GM12878 (cell line): ENCODE results near the gene CFAP107. TPM values are rescaled to one million over a fixed set of nuclear protein-coding genes. Genes with fewer than 3 reads are reported as not detected.

Experiments used
- ATAC-seq: fragments of 200-7000 bp; cut with Tn5 transposase; 3 replicates; pipeline ENCODE4 v1.9.1; 2020; ENCODE audit warnings: mild to moderate bottlenecking, moderate library complexity
- BruUV-seq: library from RNA; stranded (reverse); fragments of 400-500 nt; replicated peaks from 2 replicates; lab custom pipeline; 2021; lab: Mats Ljungman, UMichigan
- CTCF ChIA-PET: fragments of 300-600 bp; sonication (Branson Sonifier 250); formaldehyde crosslinking; extraction: SDS; loops from one replicate; lab custom pipeline; 2021; ENCODE audit warnings: inconsistent platforms; lab: Yijun Ruan, JAX
- POLR2A ChIA-PET: fragments of 350-600 bp; formaldehyde crosslinking; extraction: SDS; loops from one replicate; lab custom pipeline; 2021; ENCODE audit warnings: inconsistent platforms; lab: Charles Lee
- RAD21 ChIA-PET: fragments of 300-600 bp; sonication (Branson Sonifier 250); formaldehyde crosslinking; loops from one replicate; lab custom pipeline; 2023; ENCODE audit warnings: antibody characterized with exemption; ENCODE audit not compliant: unreplicated experiment; lab: Charles Lee
- SMC1A ChIA-PET: fragments of 300-600 bp; sonication (Branson Sonifier 250); formaldehyde crosslinking; loops from one replicate; lab custom pipeline; 2023; ENCODE audit not compliant: unreplicated experiment, uncharacterized antibody; lab: Charles Lee
- DNase-seq: peaks from one replicate; pipeline ENCODE4 v3.0.0-alpha.2; 2011; ENCODE audit warnings: low read depth, low spot score
- FAIRE-seq: peaks from 3 replicates; lab custom pipeline; 2011; peaks lifted over from hg19 to GRCh38; lab: Jason Lieb, UNC
- H2AFZ ChIP-seq: 2 replicates; pipeline ENCODE4 v1.6.0; 2011; ENCODE audit warnings: low read depth, low read length, control low read depth; ENCODE audit not compliant: control insufficient read depth
- H3K27ac ChIP-seq: 2 replicates; pipeline ENCODE4 v1.5.1; 2011; ENCODE audit warnings: control low read depth; ENCODE audit not compliant: control insufficient read depth, insufficient read depth
- H3K27me3 ChIP-seq, 2 experiments: replicated peaks in 1 of 2; 2 replicates each; pipeline versions ENCODE4 v1.6.0 to v1.6.1; 2011; ENCODE audit warnings: low read length in 1 of 2; ENCODE audit not compliant: control insufficient read depth in 2 of 2, insufficient read depth in 2 of 2
- H3K36me3 ChIP-seq, 2 experiments: 2 replicates each; pipeline ENCODE4 v1.5.1; 2011; ENCODE audit warnings: low read length in 1 of 2; ENCODE audit not compliant: control insufficient read depth in 2 of 2, insufficient read depth in 2 of 2
- H3K4me1 ChIP-seq: 2 replicates; pipeline ENCODE4 v1.6.1; 2011; ENCODE audit warnings: mild to moderate bottlenecking, low read length, moderate library complexity, mixed read lengths; ENCODE audit not compliant: control insufficient read depth, insufficient read depth
- H3K4me2 ChIP-seq: 2 replicates; pipeline ENCODE4 v1.6.0; 2011; ENCODE audit warnings: control low read depth; ENCODE audit not compliant: control insufficient read depth, insufficient read depth
- H3K4me3 ChIP-seq: fragments of 200-600 bp; sonication (generic); 2 replicates; pipeline ENCODE4 v1.5.1; 2016
- H3K79me2 ChIP-seq: 2 replicates; pipeline ENCODE4 v1.6.0; 2011; ENCODE audit warnings: low read length; ENCODE audit not compliant: control insufficient read depth, insufficient read depth
- H3K9ac ChIP-seq: 2 replicates; pipeline ENCODE4 v1.8.0; 2011; ENCODE audit warnings: low read length, control low read depth, mixed read lengths; ENCODE audit not compliant: control insufficient read depth, insufficient read depth
- H3K9me3 ChIP-seq: replicated peaks from 3 replicates; pipeline ENCODE4 v1.5.1; 2011; ENCODE audit warnings: mild to moderate bottlenecking, low read length; ENCODE audit not compliant: control insufficient read depth, insufficient read depth
- H4K20me1 ChIP-seq: 2 replicates; pipeline ENCODE4 v1.6.0; 2011; ENCODE audit not compliant: control insufficient read depth, insufficient read depth
- BCL11A ChIP-seq: IDR thresholded peaks from 2 replicates; pipeline ENCODE4 v1.6.1; 2011; ENCODE audit warnings: low read depth, low read length
- CREM ChIP-seq: IDR thresholded peaks from 2 replicates; pipeline ENCODE4 v1.6.1; 2014; ENCODE audit warnings: antibody characterized with exemption, low read depth
- NFXL1 ChIP-seq: fragments of 450-650 bp; IDR thresholded peaks from 2 replicates; pipeline ENCODE4 v1.6.1; 2017; ENCODE audit warnings: antibody characterized with exemption, mild to moderate bottlenecking, borderline replicate concordance
- NR2F1 ChIP-seq: fragments of 450-650 bp; conservative IDR thresholded peaks from 2 replicates; pipeline ENCODE4 v1.6.1; 2017; ENCODE audit warnings: mild to moderate bottlenecking
- PAX8 ChIP-seq: fragments of 450-650 bp; IDR thresholded peaks from 2 replicates; pipeline ENCODE4 v1.6.1; 2017; ENCODE audit warnings: mild to moderate bottlenecking, moderate library complexity
- SUPT20H ChIP-seq: IDR thresholded peaks from 2 replicates; pipeline ENCODE4 v1.6.1; 2011; ENCODE audit warnings: low read depth, mild to moderate bottlenecking, low read length, moderate library complexity, borderline replicate concordance; ENCODE audit not compliant: control insufficient read depth
- ZNF207 ChIP-seq: fragments of 450-650 bp; IDR thresholded peaks from 2 replicates; pipeline ENCODE4 v1.6.1; 2014; ENCODE audit warnings: antibody characterized with exemption, mild to moderate bottlenecking, borderline replicate concordance
- WGBS: methylation state at CpG from one replicate; pipeline ENCODE4 v1.1.6; 2016; ENCODE audit warnings: low lambda C conversion rate; ENCODE audit not compliant: insufficient replicate concordance, insufficient coverage; ENCODE audit errors: missing lambda C conversion rate; 5-methylcytosine and 5-hydroxymethylcytosine counted together
- in situ Hi-C: fragments of 300-500 bp; cut with MboI; formaldehyde crosslinking; loops from 9 replicates; pipeline ENCODE4 v1.14.3; 2018; ENCODE audit warnings: mixed read lengths
- intact Hi-C: fragments of 100-400 bp; cut with micrococcal nuclease; formaldehyde crosslinking; loops from one replicate; pipeline ENCODE4 v1.14.2; 2022; ENCODE audit not compliant: unreplicated experiment
- polyA plus RNA-seq, 11 experiments: library from polyadenylated mRNA; depleted of rRNA in 4 of 11; unstranded in 6 of 11; stranded (reverse) in 5 of 11; fragments of >200 nt; fragmentation: Nextera tagmentation in 4 of 11; fragmentation: Illumina TruSeq in 1 of 11; extraction: Ambion mirVana in 4 of 11; extraction: Trizol in 1 of 11; gene quantifications; 1 replicate in 1 of 11; 2 replicates in 10 of 11; pipeline versions ENCODE4 v1.2.1 to v1.2.3, GENCODE V29; 2011 to 2016; ENCODE audit warnings: inconsistent platforms in 2 of 11, missing spikeins in 2 of 11, low read depth in 1 of 11
- total RNA-seq, 4 experiments: library from RNA; depleted of rRNA in 3 of 4; stranded (reverse); fragments of >200 nt in 3 of 4; fragmentation: Illumina TruSeq in 1 of 4; extraction: Trizol in 1 of 4; gene quantifications; 2 replicates each; pipeline versions ENCODE4 v1.2.1 to v1.2.3, GENCODE V29; 2013 to 2021
- TF ChIP-seq, protein P1 (sequence below): fragments of 450-650 bp; IDR thresholded peaks from 2 replicates; pipeline ENCODE4 v1.6.1; 2016; ENCODE audit warnings: mild to moderate bottlenecking, moderate library complexity, borderline replicate concordance

The CFAP107 gene
- total and polyA plus RNA-seq, 10 of the 15 experiments (the other 5 are each of a cell fraction or from before 2014, with no cell fraction given) = not detected

DNA sequence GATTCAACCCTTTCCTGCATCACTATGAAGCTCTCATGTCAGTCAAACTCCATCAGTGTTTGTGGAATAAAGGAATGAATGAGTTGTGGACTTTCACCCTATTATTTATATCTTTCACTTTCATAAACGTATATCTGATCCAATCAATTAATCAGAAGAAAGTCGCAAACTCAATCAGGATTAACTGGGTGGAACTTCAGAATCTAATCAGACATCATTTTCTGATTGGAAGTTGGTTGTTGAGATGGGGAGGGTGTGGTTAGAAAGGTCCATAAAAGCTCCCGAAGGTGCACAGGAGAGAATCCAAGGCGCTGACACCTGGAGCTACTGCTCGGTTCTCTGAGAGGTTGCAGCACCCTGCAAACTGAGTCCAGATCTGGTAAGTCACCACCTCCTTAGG lies 27.4 kb downstream of the CFAP107 start, which contains the start of gene PRAMEF12 (continued):
- TF ChIP-seq, protein P1, sequence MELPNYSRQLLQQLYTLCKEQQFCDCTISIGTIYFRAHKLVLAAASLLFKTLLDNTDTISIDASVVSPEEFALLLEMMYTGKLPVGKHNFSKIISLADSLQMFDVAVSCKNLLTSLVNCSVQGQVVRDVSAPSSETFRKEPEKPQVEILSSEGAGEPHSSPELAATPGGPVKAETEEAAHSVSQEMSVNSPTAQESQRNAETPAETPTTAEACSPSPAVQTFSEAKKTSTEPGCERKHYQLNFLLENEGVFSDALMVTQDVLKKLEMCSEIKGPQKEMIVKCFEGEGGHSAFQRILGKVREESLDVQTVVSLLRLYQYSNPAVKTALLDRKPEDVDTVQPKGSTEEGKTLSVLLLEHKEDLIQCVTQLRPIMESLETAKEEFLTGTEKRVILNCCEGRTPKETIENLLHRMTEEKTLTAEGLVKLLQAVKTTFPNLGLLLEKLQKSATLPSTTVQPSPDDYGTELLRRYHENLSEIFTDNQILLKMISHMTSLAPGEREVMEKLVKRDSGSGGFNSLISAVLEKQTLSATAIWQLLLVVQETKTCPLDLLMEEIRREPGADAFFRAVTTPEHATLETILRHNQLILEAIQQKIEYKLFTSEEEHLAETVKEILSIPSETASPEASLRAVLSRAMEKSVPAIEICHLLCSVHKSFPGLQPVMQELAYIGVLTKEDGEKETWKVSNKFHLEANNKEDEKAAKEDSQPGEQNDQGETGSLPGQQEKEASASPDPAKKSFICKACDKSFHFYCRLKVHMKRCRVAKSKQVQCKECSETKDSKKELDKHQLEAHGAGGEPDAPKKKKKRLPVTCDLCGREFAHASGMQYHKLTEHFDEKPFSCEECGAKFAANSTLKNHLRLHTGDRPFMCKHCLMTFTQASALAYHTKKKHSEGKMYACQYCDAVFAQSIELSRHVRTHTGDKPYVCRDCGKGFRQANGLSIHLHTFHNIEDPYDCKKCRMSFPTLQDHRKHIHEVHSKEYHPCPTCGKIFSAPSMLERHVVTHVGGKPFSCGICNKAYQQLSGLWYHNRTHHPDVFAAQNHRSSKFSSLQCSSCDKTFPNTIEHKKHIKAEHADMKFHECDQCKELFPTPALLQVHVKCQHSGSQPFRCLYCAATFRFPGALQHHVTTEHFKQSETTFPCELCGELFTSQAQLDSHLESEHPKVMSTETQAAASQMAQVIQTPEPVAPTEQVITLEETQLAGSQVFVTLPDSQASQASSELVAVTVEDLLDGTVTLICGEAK = no peak
- TF ChIP-seq NR2F1 = no peak

DNA sequence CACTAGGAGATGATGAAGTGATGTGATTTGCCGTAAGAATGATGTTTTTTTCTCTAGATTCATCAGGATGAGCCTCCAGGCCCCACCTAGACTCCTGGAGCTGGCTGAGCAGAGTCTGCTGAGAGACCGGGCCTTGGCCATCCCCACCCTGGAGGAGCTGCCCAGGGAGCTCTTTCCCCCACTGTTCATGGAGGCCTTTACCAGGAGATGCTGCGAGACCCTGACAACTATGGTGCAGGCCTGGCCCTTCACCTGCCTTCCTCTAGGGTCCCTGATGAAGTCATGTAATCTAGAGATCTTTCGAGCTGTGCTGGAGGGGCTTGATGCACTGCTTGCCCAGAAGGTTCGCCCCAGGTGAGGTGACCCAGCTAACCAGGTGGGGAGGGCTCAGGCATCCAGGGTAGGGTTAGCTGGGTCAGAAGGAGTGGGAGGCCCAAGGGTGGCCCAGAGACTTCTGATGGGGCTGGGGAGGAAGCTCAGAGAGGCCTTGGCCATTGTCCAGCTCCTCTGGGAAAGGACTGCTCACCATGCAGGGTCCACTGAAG lies 28.9 kb downstream of the CFAP107 start:
- intact Hi-C loops = no loop called here
- no peaks in the 10 kb centered on the region for H3K9me3 ChIP-seq
- no peak overlapping the region for H3K4me3 ChIP-seq
- no peaks in the 10 kb centered on the region for H3K36me3 ChIP-seq
- SMC1A ChIA-PET = no interaction called here
- CTCF ChIA-PET = interaction anchor here (1.4 kb wide), 1 partner anchor 11 kb away, joined by 3 read pairs; no protein-coding TSS in a partner anchor
- H3K27ac ChIP-seq = no peak overlapping the region
- 8% methylated on average over 5 of the region's 5 CpGs for WGBS
- POLR2A ChIA-PET = no interaction called here
- in situ Hi-C loops = no loop called here
- no peak overlapping the region for H3K9ac ChIP-seq
- H2AFZ ChIP-seq = no peak overlapping the region
- H4K20me1 ChIP-seq = no peaks in the 10 kb centered on the region
- DNase-seq (no peak), FAIRE-seq (no peak), ATAC-seq (no peak)
- TF ChIP-seq CREM (no peak), SUPT20H (no peak), ZNF207 (no peak), BCL11A (no peak), NFXL1 (no peak), PAX8 (no peak)
- no peaks in the 10 kb centered on the region for H3K4me1 ChIP-seq
- H3K27me3 ChIP-seq = no peaks in the 10 kb centered on the region; a peak in 1 of 4 replicates
- no TSS peak for BruUV-seq
- RAD21 ChIA-PET = no interaction called here
- no peak overlapping the region for H3K4me2 ChIP-seq
- no peaks in the 10 kb centered on the region for H3K79me2 ChIP-seq
